Right lobe of liver (tissue), 4 donors: ENCODE measurements around the gene OR2J2.
"Not testable (repeated sequence)": the region's sequence is repeated elsewhere in the genome, so short reads cannot be mapped to it uniquely, and the experiment has no call there.

Experiments used
- CTCF ChIP-seq, 4 donors: fragments of 200-600 bp in 3 of 4; fragments of 450-650 bp in 1 of 4; IDR thresholded peaks; one replicate each; pipeline versions ENCODE4 v1.5.1 to v1.8.0; 2016 to 2022; ENCODE audit warnings: antibody characterized with exemption in 4 of 4, mild to moderate bottlenecking in 2 of 4
- POLR2A ChIP-seq: fragments of 450-650 bp; IDR thresholded peaks from one replicate; pipeline ENCODE4 v1.6.1; 2017; ENCODE audit warnings: antibody characterized with exemption, mild to moderate bottlenecking
- donor health status: DM: no; HTN: no; CAD: no.
- donor health status: DM: no; HTN: no; CAD: no.
- donor health status: DM: no; HTN: yes; CAD: no.

DNA sequence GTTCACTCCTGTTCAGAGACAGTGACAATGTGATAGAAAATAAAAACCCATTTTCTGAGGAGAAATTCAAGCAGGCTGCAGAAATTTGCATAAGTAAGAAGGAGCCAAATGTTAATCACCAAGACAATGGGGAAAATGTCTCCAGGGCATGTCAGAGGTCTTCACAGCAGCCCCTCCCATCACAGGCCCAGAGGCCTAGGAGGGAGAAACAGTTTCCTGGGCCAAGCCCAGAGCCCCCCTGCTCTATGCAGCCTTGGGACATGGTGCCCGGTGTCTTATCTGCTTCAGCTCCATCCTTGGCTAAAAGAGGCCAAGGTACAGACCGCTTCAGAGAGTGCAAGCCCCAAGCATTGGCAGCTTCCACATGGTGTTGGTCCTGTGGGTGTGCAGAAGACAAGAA is 46.5 kb downstream of the OR2J2 start:
- TF ChIP-seq CTCF (IDR thresholded peaks at IDR 0.05); POLR2A: not testable (repeated sequence)
